ENCODE results near the gene EHMT2.

DNA sequence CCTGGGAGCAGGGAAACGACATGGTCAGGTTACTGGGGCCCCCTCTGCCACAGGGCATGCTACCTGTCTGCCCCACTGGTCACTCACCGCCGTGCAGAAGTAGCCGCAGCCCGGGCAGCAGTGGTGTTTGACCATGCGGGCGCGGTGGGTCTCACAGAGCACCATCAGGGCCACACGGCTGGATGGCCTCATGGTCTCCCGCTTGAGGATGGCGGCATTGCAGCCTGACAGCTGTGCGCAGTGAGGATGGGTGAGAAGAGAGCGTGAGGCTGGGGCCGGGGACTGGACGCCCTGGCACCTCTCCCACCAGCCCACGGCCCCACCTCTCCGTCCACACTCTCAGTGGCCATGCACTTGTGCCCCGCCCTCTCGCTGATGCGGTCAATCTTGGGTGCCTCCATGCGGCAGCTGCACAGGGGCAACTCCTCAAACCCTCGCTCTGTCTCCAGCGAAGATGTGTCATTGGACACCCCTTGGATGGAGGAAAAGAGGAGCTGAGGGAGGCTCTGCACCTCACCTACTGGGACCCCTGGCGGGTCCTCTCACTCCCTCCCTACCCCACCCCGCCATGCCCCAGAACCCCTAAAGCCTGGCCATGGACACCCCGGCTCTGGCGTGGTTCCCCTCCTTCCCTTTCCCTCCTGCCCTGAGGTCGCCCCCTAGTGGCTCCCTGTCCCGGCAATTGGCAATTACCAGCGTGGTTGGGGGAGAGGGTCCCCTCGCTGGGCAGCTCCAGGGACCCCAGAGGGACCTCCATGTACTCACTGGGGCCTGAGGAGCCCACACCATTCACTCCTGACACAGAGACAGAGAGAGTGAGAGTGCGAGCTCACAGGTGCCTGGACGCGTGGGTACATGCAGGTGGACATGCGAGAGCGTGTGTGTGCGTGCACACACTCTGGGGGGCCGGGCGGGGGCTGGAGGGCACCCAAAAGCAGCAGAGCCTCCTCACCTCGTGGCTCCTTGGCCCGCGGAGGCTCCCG lies 8.9 kb downstream of the EHMT2 start:
- TF ChIP-seq TEAD4 (IDR thresholded peaks at IDR 0.05; ENCODE audit: low read depth, low read length) (no peak), CHD1 (IDR thresholded peaks at IDR 0.05; ENCODE audit: low read depth, low read length) (no peak)

Measured in H1 (cell line).